GM18907 (cell line): Measurements from ENCODE around the gene RGN.
"Not testable (repeated sequence)": the region's sequence is repeated elsewhere in the genome, so short reads cannot be mapped to it uniquely, and the experiment has no call there.

ENCODE experiments used
- ATAC-seq: cut with Tn5 transposase; IDR thresholded peaks from one replicate; pipeline ENCODE4 v1.9.1; 2021; ENCODE audit warnings: mild to moderate bottlenecking, moderate library complexity; ENCODE audit not compliant: unreplicated experiment

Gene RGN

DNA sequence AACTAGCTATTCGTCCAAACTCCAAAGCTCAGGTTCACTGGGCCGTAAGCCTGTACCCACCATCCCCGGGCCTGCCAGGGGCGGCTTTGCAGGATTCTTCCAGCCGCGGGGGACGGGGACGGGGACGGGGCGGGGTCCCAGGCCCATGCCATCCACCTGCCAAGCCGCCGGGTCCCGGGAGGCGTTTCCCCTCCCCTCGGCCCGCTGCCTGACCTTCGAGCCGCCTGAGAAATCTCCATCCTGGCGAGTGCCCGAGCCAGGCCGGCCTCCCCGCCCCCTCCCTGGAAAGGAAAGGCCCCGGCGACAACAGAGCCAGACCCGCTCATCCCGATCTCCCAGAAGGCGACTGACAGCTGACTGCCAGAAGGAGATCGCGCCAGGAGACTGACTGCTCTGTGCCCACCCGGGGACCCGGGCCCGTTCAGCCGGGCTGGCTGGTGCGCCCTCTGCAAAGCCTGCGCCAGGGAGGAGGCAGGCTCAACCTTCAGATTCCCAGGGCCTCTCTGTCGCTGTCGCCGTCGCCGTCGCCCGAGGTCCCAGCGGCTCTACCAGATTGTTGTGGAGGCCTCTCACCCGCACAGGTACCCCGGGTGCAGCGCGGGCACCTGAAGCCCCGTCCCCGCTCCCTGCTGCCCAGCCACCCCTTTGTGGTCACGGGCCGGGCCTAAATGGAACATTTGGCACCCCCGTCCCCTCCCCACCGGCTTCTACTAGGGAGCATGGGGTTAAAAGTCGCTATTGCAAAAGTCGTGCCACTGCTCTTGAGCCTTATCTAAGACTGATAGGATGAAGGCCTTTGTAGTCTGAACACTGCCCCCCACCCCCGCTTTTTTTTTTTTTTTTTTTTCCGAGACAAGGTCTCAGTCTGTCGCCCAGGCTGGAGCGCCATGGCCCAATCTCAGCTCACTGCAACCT lies at the start of gene RGN:
TSS of gene RGN (plus strand) at position 315 of the 915 bp plus-strand sequence. CDS start 2,702 bp downstream, outside the sequence.
- no peak for ATAC-seq

DNA sequence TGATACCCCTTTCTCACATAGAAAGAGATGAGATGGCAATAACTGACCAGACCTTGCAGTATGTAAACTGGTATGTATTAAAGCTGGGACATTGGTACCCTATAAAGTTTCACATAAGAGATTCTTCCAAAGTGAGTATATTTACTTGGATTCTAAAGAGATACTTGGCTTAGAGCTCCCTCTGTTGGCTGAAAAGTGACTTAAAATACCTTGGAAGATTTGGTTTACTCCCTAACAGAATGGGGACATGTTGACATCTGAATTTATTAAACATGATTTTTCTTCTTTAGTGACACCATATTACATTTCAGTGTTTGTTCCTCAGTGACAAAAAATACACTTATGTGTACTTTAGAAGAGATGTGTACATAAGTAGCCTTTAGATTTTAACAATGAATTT lies 47.9 kb upstream of the RGN start:
- no peak for ATAC-seq

DNA sequence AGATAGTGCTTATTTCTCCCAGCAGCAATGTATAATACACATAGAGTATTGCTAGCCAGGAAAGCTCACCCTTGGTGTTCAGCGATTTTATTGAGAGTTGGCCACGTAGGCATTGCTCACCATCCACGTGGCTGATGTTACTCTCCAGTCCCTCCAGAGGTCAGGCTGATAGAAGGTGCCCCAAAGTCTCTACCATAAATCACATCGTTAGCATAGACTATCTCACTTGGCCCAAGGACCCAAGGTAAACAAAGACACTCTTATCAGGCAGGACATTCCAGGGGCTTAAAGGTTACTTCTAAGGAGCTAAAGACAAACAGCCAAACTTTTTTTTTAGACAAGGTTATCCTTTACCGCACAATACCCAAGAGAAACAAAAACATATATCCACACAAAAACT lies 30.3 kb upstream of the RGN start:
- ATAC-seq: no peak

DNA sequence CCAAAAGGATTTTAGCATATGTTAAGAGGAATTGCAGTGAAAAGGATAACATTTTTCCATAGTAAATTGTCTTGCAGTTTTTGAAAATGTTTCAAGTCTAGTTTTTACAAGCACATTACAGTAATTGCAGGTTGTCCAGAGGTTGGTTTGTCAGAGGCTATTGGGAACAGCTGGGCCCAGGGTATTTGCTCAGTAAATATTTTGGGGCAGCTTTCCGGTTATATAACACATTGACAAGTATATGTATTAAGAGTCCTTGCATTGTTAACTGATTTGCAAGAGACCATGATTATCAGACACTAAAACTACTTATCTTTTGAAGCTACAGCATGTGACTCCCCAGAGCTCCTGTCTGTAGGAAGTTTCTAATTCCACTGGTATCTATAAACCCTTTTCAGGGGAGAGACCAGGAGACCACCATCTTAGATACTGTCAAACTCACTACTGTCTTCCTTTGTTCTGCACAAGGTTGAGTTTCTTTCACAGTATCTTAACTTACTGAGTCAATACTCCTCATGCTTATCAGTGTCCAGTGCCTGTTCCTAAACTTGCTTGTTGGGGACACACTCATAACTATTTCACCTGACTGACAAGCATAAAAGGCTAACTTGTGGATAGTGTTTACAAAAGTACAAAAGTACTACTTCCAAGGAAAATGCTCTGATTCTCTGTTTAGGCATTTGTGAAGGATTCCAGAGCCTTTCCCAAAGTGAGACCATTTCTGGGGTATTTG lies 18.9 kb upstream of the RGN start:
- ATAC-seq: no peak

DNA sequence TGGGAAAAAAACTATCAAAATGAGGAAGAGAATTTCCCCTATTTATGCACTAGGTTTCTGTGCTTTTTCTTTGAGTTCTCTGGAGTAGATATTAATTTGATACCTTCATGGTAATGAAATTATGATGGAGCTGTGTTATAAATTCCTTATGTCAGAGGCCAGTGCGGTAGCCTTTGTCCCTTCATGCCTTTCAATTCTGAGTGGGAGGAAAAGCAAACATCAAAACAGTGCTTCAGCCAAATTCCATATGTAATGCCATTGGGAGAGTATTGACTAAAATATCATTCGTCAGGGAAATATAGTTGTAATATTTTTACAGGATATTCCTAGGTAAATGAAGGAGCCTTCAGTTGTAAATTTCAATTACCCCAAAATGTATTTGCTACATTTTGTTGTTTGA lies 17.5 kb upstream of the RGN start:
- no peak for ATAC-seq

DNA sequence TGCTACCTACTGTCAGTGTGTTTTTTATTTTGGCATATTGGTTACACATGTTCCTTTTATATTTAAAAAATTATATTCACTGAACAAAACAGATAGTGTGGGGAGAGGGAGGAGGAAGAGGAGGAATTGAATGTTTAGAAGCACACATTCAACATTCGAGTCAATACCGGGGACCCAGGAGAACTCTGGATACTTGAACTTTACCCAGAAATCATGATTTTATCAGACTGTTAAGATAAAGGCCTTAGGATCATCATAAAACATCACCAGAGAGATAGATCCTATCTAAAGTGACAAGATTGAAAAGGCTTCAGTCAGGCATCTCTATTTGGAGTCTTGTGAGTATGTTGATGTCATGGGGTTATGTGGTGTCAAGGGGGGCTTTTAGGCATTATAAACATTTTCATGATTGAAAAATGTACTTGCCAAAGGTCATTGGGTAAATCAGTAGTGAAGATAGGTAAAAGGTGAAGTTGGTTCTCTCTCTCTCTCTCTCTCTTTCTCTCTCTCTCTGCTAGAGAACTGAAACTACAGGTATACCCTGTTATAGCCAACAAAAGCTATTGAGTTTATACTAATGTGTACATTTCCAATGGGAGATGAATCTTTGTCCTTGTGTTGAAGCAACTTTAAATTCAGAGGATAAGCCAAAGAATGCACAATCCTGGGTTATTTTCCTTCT lies 16.9 kb upstream of the RGN start:
- no peak for ATAC-seq

DNA sequence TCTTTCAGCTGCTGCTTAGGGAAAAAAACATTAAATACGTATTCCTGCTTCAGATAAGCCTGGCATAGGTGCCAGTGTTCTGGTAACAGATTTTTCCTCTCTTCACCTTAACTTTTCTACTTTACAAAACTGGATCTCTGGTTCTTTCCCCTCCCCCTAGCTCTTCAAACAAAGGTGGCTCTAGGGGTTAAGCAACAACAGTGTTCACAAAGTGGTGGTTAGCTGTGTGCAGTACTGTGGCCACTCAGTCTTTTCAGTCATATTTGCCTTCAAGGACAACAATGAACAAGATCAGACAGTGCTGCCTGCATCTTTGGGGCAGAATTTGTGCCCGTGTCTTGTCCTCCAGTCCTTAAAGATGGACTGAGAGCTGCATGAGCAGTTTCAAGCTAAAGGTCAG lies 15.1 kb upstream of the RGN start:
- no peak for ATAC-seq

DNA sequence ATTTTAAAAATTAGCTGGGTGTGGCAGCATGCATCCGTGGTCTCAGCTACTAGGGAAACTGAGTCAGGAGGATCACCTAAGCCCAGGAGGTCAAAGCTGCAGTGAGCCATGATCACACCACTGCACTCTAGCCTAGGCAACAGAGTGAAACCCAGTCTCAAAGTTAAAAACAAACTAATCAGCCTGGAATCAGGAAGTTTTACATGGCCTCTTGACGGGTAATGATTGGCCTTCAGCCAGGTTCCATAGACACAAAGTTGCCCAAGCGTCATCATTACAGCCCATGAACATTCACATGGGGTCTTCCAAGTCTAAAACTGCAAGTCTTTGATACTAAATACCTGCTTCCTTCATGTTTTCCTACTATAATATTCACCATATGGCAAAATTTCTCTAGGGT lies 10.0 kb upstream of the RGN start:
- no peak for ATAC-seq

DNA sequence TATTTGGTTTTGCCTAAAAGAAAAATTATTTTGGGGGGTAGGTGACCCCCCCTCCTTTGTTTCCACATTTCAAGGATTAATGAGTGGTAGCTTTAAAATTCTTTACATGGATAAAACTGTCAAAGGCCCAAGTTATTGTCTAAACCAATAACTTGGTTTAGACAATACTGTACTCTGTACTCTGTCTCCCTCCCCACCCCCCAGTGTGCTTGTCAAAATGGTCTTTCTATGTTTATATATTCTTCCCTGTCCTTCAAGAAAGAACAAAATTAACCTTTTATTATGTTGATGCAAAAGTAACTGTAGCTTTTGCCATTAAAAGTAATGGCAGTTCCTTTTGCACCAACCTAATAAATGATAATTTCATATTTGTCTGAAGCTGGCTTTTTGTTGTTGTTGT lies 9.5 kb upstream of the RGN start:
- no peak for ATAC-seq

DNA sequence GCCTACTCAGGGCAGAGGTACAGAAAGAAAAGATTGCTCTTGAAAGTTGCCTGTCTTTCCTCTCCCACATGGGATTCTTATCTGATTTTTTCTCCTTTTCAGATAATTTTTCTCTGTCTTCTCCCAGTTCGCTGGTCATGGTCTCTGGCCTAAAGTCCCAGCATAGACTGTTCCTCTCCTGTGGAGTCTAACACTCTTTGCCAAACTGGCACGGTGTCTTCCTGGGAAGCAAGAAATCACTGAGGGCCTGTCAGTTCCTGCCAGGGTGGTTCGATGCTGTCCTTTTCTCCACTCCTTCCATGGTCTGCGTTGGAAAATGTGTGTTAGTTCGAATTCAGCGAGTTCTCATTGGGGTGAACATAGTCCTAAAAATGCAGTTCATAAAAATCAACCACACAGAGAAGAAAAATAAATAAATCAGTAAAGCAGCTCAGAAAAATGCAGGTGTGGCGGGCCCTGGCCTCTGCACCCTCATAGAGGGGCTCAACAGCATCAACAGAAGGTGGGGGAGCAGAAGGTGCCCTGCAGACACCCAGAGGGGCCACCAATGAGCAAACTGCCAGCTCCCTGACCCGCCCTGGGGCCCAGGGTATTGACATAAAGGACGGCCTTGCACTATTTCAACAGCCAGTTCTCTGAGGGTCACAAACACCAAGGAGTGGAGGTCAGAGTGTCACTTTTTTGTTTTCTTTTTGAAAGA lies 2.1 kb downstream of the RGN start:
- no peak for ATAC-seq

DNA sequence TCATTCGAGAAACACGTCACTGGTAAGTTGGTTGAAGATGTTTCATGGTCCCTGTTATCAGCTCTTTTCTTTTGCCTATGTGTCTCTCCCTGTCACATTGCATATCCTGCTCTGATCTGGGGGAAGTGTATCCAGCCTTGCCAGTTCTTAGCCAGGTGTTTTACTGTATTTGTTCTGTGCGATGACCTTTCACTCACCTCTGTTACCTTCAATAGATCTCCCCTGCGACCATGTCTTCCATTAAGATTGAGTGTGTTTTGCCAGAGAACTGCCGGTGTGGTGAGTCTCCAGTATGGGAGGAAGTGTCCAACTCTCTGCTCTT lies 2.6 kb downstream of the RGN start:
- no peak for ATAC-seq

DNA sequence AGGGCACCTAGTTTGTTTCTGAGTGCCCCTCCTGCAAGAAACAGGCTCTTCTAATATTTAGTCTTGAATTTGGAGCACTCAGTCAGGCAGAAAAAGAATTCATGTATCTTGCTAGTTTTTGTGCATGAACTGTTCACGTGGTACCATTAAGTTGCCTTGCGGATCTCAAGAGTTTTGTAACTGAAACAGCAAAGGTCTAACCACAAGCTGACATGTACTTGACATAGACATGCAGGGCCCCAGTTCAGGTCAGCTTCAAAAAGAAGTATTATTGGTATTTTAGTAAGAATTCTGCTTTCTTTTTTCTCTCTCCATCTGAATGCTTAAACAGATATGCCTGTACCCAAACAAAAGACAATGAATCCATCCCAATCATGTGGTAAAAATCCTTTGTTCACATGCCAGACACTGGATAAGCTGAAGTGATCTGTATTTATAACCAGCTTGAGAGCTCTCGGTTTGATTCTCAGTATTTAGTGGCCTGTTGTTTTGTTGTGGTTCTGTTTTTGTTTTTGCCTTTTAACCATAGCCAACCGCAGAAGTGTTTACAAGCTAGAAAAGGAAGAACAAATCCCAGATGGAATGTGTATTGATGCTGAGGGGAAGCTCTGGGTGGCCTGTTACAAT lies 13.0 kb downstream of the RGN start:
- ATAC-seq: no peak

DNA sequence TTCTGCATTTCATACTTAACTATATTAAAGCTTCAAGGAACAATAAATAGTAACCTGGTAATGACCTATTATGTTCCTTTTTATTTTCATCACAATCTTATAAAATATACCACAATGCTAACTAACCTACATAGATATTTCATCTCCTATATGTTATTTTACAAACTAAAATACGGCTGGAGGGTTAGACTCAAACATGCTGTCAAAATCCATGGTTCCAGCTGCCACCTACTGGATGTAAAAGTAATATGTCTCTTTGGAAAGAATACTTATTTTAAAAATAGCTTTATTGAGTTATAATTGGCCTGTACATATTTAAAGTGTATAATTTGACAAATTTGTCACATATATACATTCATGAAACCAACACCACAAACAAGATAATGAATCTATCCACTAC lies 15.0 kb downstream of the RGN start:
- ATAC-seq: no peak

DNA sequence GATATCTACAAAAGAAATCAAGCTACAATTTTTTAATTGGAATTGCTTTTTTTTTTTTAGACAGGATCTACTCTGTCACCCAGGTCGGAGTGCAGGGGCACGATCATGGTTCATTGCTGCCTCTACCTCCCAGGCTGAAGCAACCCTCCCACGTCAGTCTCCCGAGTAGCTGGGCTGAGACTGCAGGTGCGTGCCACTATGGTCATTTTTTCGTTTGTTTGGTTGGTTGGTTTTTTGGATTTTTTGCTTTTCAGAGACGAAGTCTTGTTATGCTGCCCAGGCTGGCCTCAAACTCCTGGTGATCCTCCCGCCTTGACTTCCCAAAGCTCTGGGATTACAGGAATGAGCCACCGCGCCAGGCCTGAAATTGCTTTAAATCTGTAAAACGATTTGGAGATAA lies 15.6 kb downstream of the RGN start:
- ATAC-seq: no peak

DNA sequence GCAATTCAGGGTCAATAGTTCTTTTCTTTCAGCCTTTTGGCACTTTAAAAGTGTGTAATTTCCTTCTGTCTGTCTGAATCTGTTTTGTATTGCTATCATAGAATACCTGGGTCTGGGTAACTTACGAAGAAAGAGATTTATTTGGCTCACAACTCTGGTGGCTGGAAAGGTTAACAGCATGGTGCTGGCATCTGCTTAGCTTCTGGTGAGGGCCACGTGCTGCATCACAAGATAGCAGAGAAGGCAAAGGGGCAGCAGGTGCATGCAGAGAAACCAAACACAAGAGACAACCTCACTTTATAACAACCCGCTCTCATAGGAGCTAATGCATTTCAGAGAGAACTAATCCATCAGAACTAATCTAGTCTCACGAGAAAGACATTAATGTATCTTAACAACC lies 18.8 kb downstream of the RGN start:
- ATAC-seq: no peak

DNA sequence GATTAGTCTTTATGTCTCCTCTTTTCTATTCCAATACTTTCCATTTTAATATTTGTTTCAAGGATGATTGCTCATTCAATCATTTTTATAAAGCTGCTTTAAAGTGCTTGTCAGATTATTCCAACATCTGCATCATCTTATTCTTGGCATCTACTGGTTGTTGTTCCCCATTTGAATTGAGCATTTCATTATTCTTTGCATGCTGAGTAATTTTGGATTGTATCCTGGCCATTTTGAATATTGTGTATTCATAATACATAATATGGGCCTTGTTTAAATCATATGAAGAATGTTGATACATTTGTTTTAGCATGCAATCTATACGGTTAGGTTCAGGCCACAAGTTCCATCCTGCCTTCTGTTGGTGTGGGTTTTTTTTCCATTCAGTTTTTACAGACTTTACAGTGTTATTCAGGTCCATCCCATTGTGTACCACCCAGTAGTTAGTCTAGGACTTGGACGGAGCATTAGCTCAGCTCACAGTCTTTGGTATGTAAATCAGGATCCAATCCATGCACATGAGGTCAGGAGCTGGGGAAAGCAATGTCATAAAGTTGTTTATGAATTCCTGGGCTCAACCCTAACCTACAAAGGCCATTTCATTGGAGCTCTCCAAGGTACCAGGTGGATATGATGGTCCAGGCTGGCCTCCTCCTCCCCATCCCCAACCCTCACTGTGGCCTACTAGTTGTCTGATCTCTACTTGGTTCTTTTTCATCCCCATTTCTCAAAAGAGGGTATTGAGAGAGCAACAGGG lies 20.3 kb downstream of the RGN start:
- ATAC-seq: no peak

DNA sequence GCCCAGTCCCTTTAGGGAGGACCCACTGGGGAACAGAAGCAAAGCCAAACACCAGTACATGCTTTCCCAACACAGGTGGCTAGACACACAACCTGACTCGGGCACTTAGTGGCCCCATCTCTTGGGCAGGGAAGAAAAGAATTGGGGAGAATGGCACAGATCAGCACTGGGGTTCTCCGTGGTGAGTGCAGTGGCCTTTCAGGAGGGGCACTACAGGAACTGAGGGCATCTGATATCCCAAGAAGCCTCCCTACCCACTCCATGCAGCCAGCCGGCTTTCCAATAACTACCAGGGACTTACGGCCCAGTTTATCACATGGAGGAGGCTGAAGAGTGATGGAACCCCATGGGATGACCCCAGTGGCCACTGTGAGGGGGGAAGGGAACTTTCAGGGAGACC lies 23.0 kb downstream of the RGN start:
- no peak for ATAC-seq

DNA sequence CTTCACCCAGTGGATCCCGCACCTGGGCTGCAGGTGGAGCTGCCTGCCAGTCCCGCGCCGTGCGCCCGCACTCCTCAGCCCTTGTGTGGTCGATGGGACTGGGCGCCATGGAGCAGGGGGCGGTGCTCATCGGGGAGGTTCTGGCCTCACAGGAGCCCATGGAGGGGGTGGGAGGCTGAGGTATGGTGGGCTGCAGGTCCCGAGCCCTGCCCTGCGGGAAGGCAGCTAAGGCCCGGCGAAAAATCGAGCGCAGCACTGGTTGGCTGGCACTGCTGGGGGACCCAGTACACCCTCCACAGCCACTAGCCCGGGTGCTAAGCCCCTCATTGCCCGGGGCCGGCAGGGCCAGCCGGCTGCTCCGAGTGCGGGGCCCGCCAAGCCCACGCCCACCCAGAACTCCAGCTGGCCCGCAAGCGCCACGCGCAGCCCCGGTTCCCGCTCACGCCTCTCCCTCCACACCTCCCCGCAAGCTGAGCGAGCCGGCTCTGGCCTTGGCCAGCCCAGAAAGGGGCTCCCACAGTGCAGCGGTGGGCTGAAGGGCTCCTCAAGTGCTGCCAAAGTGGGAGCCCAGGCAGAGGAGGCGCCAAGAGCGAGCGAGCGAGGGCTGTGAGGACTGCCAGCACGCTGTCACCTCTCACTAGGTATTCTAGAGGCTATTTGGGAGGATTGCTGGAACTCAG lies 32.8 kb downstream of the RGN start:
- ATAC-seq: not testable (repeated sequence)

DNA sequence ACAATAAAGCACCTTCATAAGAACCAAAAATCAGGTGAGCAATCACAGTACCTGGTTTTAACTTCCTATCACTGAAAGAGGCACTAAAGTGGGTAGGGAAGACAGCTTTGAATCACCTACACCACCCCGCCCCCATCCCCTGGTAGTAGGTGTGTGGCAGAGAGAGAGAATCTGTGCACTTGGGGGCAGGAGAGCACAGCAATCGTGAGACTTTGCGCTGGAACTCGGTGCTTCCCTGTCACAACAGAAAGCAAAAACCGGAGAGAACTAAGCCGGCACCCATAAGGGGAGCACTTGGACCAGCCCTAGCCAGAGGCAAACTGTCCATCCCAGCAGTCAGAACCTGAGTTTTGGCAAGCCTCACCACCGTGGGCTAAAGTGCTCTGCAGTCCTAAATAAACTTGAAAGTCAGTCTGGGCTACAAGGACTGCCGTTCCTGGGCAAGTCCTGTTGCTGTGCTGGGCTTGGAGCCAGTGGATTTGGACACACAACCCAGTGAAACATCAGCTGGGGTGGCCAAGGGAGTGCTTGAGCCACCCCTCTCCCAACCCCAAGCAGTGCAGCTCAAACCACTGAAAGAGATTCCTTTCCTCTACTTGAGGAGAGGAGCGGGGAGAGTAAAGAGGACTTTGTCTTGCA lies 34.2 kb downstream of the RGN start:
- no peak for ATAC-seq
